Endothelial cell of umbilical vein (primary cell): ENCODE results near the gene HNRNPH3. TPM values are rescaled to one million over a fixed set of nuclear protein-coding genes. Genes with fewer than 3 reads are reported as not detected.

Experiments used
- BruUV-seq: library from RNA; stranded (reverse); fragments of 400-500 nt; replicated peaks from 2 replicates; lab custom pipeline; 2021; lab: Mats Ljungman, UMichigan
- CTCF ChIA-PET: fragments of 300-600, 350-600 bp; sonication (Branson Sonifier 250); formaldehyde crosslinking; loops from one replicate; lab custom pipeline; 2021; ENCODE audit warnings: antibody characterized with exemption, inconsistent platforms; lab: Charles Lee
- POLR2A ChIA-PET: fragments of 300-600, 350-600 bp; sonication (Branson Sonifier 250); formaldehyde crosslinking; loops from one replicate; lab custom pipeline; 2021; ENCODE audit warnings: antibody characterized with exemption, inconsistent platforms; lab: Charles Lee
- DNase-seq: peaks from one replicate; pipeline ENCODE4 v3.0.0-alpha.2; 2011; ENCODE audit warnings: low read depth, low spot score
- FAIRE-seq: peaks from 2 replicates; lab custom pipeline; 2011; peaks lifted over from hg19 to GRCh38; lab: Jason Lieb, UNC
- H2AFZ ChIP-seq: 2 replicates; pipeline ENCODE4 v1.6.0; 2012; ENCODE audit warnings: low read depth, low read length, control low read depth, inconsistent platforms
- H3K27ac ChIP-seq: 2 replicates; pipeline ENCODE4 v1.5.1; 2011; ENCODE audit warnings: low read depth, mild to moderate bottlenecking, control low read depth, low read length, moderate library complexity; ENCODE audit not compliant: insufficient read depth
- H3K27me3 ChIP-seq, 2 experiments: 2 replicates each; pipeline versions ENCODE4 v1.6.0 to v1.6.1; 2011; ENCODE audit warnings: low read length in 2 of 2, mixed read lengths in 1 of 2; ENCODE audit not compliant: control insufficient read depth in 2 of 2, insufficient read depth in 2 of 2
- H3K36me3 ChIP-seq, 2 experiments: 2 replicates in 1 of 2; 3 replicates in 1 of 2; pipeline ENCODE4 v1.5.1; 2011; ENCODE audit warnings: low read length in 2 of 2, mild to moderate bottlenecking in 1 of 2, moderate library complexity in 1 of 2; ENCODE audit not compliant: control insufficient read depth in 2 of 2, insufficient read depth in 2 of 2; ENCODE audit errors: extremely low read depth in 1 of 2
- H3K4me1 ChIP-seq: 3 replicates; pipeline ENCODE4 v1.5.1; 2011; ENCODE audit warnings: mild to moderate bottlenecking, low read length; ENCODE audit not compliant: control insufficient read depth, insufficient read depth; ENCODE audit errors: extremely low read depth
- H3K4me2 ChIP-seq: 2 replicates; pipeline ENCODE4 v1.6.1; 2011; ENCODE audit warnings: low read length, control low read depth, mixed read lengths; ENCODE audit not compliant: insufficient read depth
- H3K4me3 ChIP-seq, 3 experiments: fragments of 200-600 bp in 1 of 3; sonication (generic), shearing (Covaris generic) in 1 of 3; replicated peaks in 1 of 3; 2 replicates each; pipeline ENCODE4 v1.5.1; 2011 to 2016; ENCODE audit warnings: control low read depth in 3 of 3, low read length in 3 of 3, mild to moderate bottlenecking in 2 of 3, inconsistent platforms in 1 of 3, low read depth in 1 of 3, moderate library complexity in 1 of 3; ENCODE audit not compliant: insufficient read depth in 1 of 3
- H3K79me2 ChIP-seq: 2 replicates; pipeline ENCODE4 v1.6.0; 2012; ENCODE audit warnings: low read length, inconsistent platforms; ENCODE audit not compliant: control insufficient read depth, insufficient read depth
- H3K9ac ChIP-seq: replicated peaks from 2 replicates; pipeline ENCODE3; 2011; ENCODE audit warnings: low read length, control low read depth; ENCODE audit not compliant: insufficient read depth; ENCODE audit errors: extremely low read depth
- H3K9me1 ChIP-seq: replicated peaks from 3 replicates; pipeline ENCODE4 v1.6.0; 2011; ENCODE audit warnings: mild to moderate bottlenecking, low read length; ENCODE audit not compliant: control insufficient read depth, insufficient read depth; ENCODE audit errors: extremely low read depth
- H3K9me3 ChIP-seq: replicated peaks from 2 replicates; pipeline ENCODE4 v1.5.1; 2012; ENCODE audit warnings: low read length, inconsistent platforms; ENCODE audit not compliant: control insufficient read depth, insufficient read depth
- H4K20me1 ChIP-seq: replicated peaks from 2 replicates; pipeline ENCODE3; 2011; ENCODE audit warnings: mild to moderate bottlenecking, low read length; ENCODE audit not compliant: control insufficient read depth, insufficient read depth; ENCODE audit errors: extremely low read depth
- EZH2 ChIP-seq: IDR thresholded peaks from 2 replicates; pipeline ENCODE4 v1.6.1; 2012; ENCODE audit warnings: borderline replicate concordance, low read depth, mild to moderate bottlenecking, moderate library complexity, low read length, inconsistent platforms; ENCODE audit not compliant: severe bottlenecking
- FOS ChIP-seq: IDR thresholded peaks from 2 replicates; pipeline ENCODE4 v1.6.1; 2011; ENCODE audit warnings: mild to moderate bottlenecking, low read length, moderate library complexity, borderline replicate concordance; ENCODE audit not compliant: insufficient read depth
- GATA2 ChIP-seq: IDR thresholded peaks from 2 replicates; pipeline ENCODE4 v1.7.0; 2011; ENCODE audit warnings: low read depth, mild to moderate bottlenecking, moderate library complexity, mixed read lengths, low read length; ENCODE audit not compliant: insufficient read length, insufficient read depth
- JUN ChIP-seq: IDR thresholded peaks from 2 replicates; pipeline ENCODE4 v1.6.1; 2011; ENCODE audit warnings: borderline replicate concordance, low read depth; ENCODE audit not compliant: insufficient read length, insufficient read depth
- MAX ChIP-seq: IDR thresholded peaks from 2 replicates; pipeline ENCODE4 v1.6.1; 2011; ENCODE audit not compliant: insufficient read depth, insufficient read length
- MYC ChIP-seq: IDR thresholded peaks from one replicate; pipeline ENCODE4 v1.6.1; 2011; ENCODE audit warnings: mild to moderate bottlenecking, low read depth, low read length
- POLR2A ChIP-seq: IDR thresholded peaks from 2 replicates; pipeline ENCODE4 v1.6.1; 2012; ENCODE audit warnings: low read depth, mild to moderate bottlenecking, control low read depth, low read length
- POLR2AphosphoS5 ChIP-seq: IDR thresholded peaks from 2 replicates; pipeline ENCODE4 v1.6.1; 2012; ENCODE audit warnings: low read depth, mild to moderate bottlenecking, control low read depth, low read length, moderate library complexity; ENCODE audit not compliant: insufficient read depth
- dilution Hi-C: fragments of 300-500 bp; cut with MboI; formaldehyde crosslinking; loops from one replicate; pipeline ENCODE4 v1.15.0; 2019; ENCODE audit warnings: low sequenced_read_pairs; ENCODE audit not compliant: extremely low pct_ligation_motif_present
- intact Hi-C: fragments of 100-400 bp; cut with micrococcal nuclease; formaldehyde crosslinking; loops from one replicate; pipeline ENCODE4 v1.10.0; 2022
- polyA plus RNA-seq, 4 experiments: library from polyadenylated mRNA; depleted of rRNA in 3 of 4; stranded (reverse) in 3 of 4; unstranded in 1 of 4; fragments of >200 nt; gene quantifications; 2 replicates each; pipeline versions ENCODE4 v1.2.1 to v1.2.3, GENCODE V29; 2011 to 2012; ENCODE audit warnings: missing spikeins in 1 of 4
- total RNA-seq: library from RNA; stranded (reverse); gene quantifications from 2 replicates; pipeline ENCODE4 v1.2.3, GENCODE V29; 2021
- TF ChIP-seq, protein P1 (sequence below), 2 donors: IDR thresholded peaks; 1 replicate in 1 of 2; 2 replicates in 1 of 2; pipeline ENCODE4 v1.5.1; 2011; ENCODE audit warnings: low read length in 2 of 2, mild to moderate bottlenecking in 2 of 2, moderate library complexity in 2 of 2, control low read depth in 1 of 2, inconsistent platforms in 1 of 2, low read depth in 1 of 2; ENCODE audit not compliant: insufficient read depth in 1 of 2; ENCODE audit errors: extremely low read depth in 1 of 2

The HNRNPH3 gene
- total and polyA plus RNA-seq, 2 donors (not counting 3 experiments of a cell fraction or from before 2014, with no cell fraction given) = 34.0 to 151 TPM

GRCh38 chr10:68333058-68333395, 1.2 kb downstream of the HNRNPH3 start:
- CTCF ChIA-PET = interaction anchor here (1.3 to 3.5 kb wide), 3 partner anchors 15 to 478 kb away, joined by 4 to 21 read pairs (median 6); no protein-coding TSS in a partner anchor
- no peaks in the 10 kb centered on the region for H3K9me1 ChIP-seq

More at GRCh38 chr10:68333058-68333395, 1.2 kb downstream of the HNRNPH3 start:
- Histone ChIP-seq H3K4me3 (peak overlapping the region; percentile 95 to 100 (median 99)), H3K9me3 (no peaks in the 10 kb centered on the region), H4K20me1 (peaks cover 24% of the 10 kb centered on the region), H3K9ac (peak overlapping the region; percentile 99), H3K4me1 (peaks cover 20% of the 10 kb centered on the region), H3K27me3 (no peaks in the 10 kb centered on the region), H3K36me3 (peaks cover 0 to 3% of the 10 kb centered on the region in 2 experiments), H3K4me2 (peak overlapping the region; percentile 98), H3K27ac (peak overlapping the region; percentile 91), H2AFZ (no peak overlapping the region), H3K79me2 (peaks cover 62% of the 10 kb centered on the region)
- POLR2A ChIA-PET = interaction anchor here (0.6 to 1.7 kb wide), 2 partner anchors 16 to 120 kb away, joined by 4 to 5 read pairs; no protein-coding TSS in a partner anchor
- intact Hi-C loops (no loop called here), dilution Hi-C loops (no loop called here)
- DNase-seq = no peak
- FAIRE-seq = no peak
- TF ChIP-seq, protein P1, sequence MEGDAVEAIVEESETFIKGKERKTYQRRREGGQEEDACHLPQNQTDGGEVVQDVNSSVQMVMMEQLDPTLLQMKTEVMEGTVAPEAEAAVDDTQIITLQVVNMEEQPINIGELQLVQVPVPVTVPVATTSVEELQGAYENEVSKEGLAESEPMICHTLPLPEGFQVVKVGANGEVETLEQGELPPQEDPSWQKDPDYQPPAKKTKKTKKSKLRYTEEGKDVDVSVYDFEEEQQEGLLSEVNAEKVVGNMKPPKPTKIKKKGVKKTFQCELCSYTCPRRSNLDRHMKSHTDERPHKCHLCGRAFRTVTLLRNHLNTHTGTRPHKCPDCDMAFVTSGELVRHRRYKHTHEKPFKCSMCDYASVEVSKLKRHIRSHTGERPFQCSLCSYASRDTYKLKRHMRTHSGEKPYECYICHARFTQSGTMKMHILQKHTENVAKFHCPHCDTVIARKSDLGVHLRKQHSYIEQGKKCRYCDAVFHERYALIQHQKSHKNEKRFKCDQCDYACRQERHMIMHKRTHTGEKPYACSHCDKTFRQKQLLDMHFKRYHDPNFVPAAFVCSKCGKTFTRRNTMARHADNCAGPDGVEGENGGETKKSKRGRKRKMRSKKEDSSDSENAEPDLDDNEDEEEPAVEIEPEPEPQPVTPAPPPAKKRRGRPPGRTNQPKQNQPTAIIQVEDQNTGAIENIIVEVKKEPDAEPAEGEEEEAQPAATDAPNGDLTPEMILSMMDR (IDR thresholded peaks at IDR 0.05; ENCODE audit: extremely low read depth in 1 of 2, insufficient read depth in 1 of 2, low read depth in 1 of 2, low read length in 2 of 2) = no peak
- no peak for TF ChIP-seq JUN
- TF ChIP-seq MYC = no peak
- no peak for TF ChIP-seq FOS
- no peak for TF ChIP-seq GATA2
- no peak for TF ChIP-seq MAX
- no peak for TF ChIP-seq EZH2
- TF ChIP-seq POLR2AphosphoS5 = no peak
- TF ChIP-seq POLR2A = no peak
- BruUV-seq = no TSS peak
